K562 (cell line): ENCODE measurements around the gene IFI27L2. TPM values are rescaled to one million over a fixed set of nuclear protein-coding genes. Genes with fewer than 3 reads are reported as not detected.
A peak's percentile ranks its signal among the peaks of the same experiment; 100 is the strongest.

ENCODE experiments used
- ATF3 ChIP-seq, 2 experiments: fragments of 450-650 bp in 1 of 2; sonication (generic) in 1 of 2; formaldehyde crosslinking in 1 of 2; IDR thresholded peaks in 1 of 2; conservative IDR thresholded peaks in 1 of 2; 2 replicates each; pipeline versions ENCODE4 v1.6.1 to v1.8.1; 2016 to 2023; ENCODE audit warnings: mild to moderate bottlenecking in 2 of 2, moderate library complexity in 2 of 2, inconsistent platforms in 1 of 2, missing genetic modification reagents in 1 of 2
- CHD2 ChIP-seq: IDR thresholded peaks from 2 replicates; pipeline ENCODE4 v1.6.1; 2011; ENCODE audit warnings: low read depth, low read length
- DPF2 ChIP-seq: fragments of 450-650 bp; IDR thresholded peaks from 2 replicates; pipeline ENCODE4 v1.6.1; 2016
- JUND ChIP-seq, 2 experiments: IDR thresholded peaks; 2 replicates in 1 of 2; 3 replicates in 1 of 2; pipeline ENCODE4 v1.6.1; 2011; ENCODE audit warnings: borderline replicate concordance in 2 of 2, low read depth in 2 of 2, low read length in 2 of 2, improper control_type of control experiment in 1 of 2, missing biosample characterization in 1 of 2, missing genetic modification characterization in 1 of 2, missing genetic modification reagents in 1 of 2
- MCM5 ChIP-seq: fragments of 450-650 bp; IDR thresholded peaks from 2 replicates; pipeline ENCODE4 v1.6.1; 2016; ENCODE audit warnings: low read depth
- MEIS2 ChIP-seq: fragments of 450-650 bp; IDR thresholded peaks from 2 replicates; pipeline ENCODE4 v1.6.1; 2014; ENCODE audit warnings: mild to moderate bottlenecking; ENCODE audit not compliant: partially characterized antibody
- NR0B1 ChIP-seq: fragments of 450-650 bp; IDR thresholded peaks from one replicate; pipeline ENCODE4 v1.6.1; 2018; ENCODE audit warnings: mild to moderate bottlenecking, moderate library complexity; ENCODE audit not compliant: partially characterized antibody
- RBM25 ChIP-seq: fragments of 200-400 bp; formaldehyde crosslinking; IDR thresholded peaks from 2 replicates; pipeline ENCODE4 v1.6.1; 2018; ENCODE audit warnings: low read length, low read depth, moderate library complexity; ENCODE audit not compliant: severe bottlenecking
- SMAD3 ChIP-seq: fragments of 450-650 bp; formaldehyde crosslinking; conservative IDR thresholded peaks from 2 replicates; pipeline ENCODE4 v1.4.0; 2020; ENCODE audit warnings: mild to moderate bottlenecking
- TSHZ1 ChIP-seq: fragments of 250-450 bp; sonication (Bioruptor Pico); IDR thresholded peaks from 2 replicates; pipeline ENCODE4 v1.4.0; 2020; ENCODE audit warnings: mild to moderate bottlenecking, moderate library complexity
- USF1 ChIP-seq: sonication (generic); formaldehyde crosslinking; IDR thresholded peaks from 2 replicates; pipeline ENCODE4 v1.9.0; 2022; ENCODE audit warnings: mild to moderate bottlenecking, missing genetic modification reagents
- ZBTB12 ChIP-seq: fragments of 250-450 bp; sonication (Bioruptor Pico); IDR thresholded peaks from 2 replicates; pipeline ENCODE4 v1.4.0; 2020
- ZNF24 ChIP-seq: fragments of 450-650 bp; IDR thresholded peaks from 2 replicates; pipeline ENCODE4 v1.6.1; 2016
- ZNF512 ChIP-seq: IDR thresholded peaks from 2 replicates; pipeline ENCODE4 v1.6.1; 2016; ENCODE audit warnings: missing genetic modification characterization, missing compliant biosample characterization
- ZNF655 ChIP-seq: fragments of 250-450 bp; sonication (Bioruptor Pico); IDR thresholded peaks from 2 replicates; pipeline ENCODE4 v1.5.0; 2021
- polyA plus RNA-seq, 8 experiments: library from polyadenylated mRNA; depleted of rRNA in 4 of 8; stranded (reverse) in 5 of 8; unstranded in 3 of 8; fragments of >200 nt; fragmentation: Nextera tagmentation in 2 of 8; fragmentation: Illumina TruSeq in 1 of 8; extraction: Ambion mirVana in 2 of 8; extraction: Trizol in 1 of 8; gene quantifications; 2 replicates each; pipeline versions ENCODE4 v1.2.1 to v1.2.3, GENCODE V29; 2011 to 2014; ENCODE audit warnings: inconsistent platforms in 1 of 8, missing spikeins in 1 of 8
- total RNA-seq, 7 experiments: library from RNA; depleted of rRNA in 6 of 7; stranded (reverse); fragments of >200 nt in 6 of 7; fragmentation: Illumina TruSeq in 2 of 7; extraction: Trizol in 2 of 7; gene quantifications; 2 replicates each; pipeline versions ENCODE4 v1.2.1 to v1.2.3, GENCODE V29; 2011 to 2021; ENCODE audit warnings: low replicate concordance in 1 of 7

IFI27L2 gene
- total and polyA plus RNA-seq, 9 of the 15 experiments (the other 6 are each of a cell fraction or from before 2014, with no cell fraction given): 1.0 to 9.3 (median 4.1) TPM

- TF ChIP-seq ZNF512 (no peak), MCM5 (no peak), ZBTB12 (CRISPR knock-in tag) (no peak), USF1 (CRISPR knock-in tag) (no peak), NR0B1 (no peak), TSHZ1 (no peak), SMAD3 (CRISPR knock-in tag) (no peak), DPF2 (no peak), RBM25 (peak; percentile 34), JUND (IDR thresholded peaks at IDR 0.05; ENCODE audit: borderline replicate concordance, low read depth, low read length) (no peak), JUND (tag; IDR thresholded peaks at IDR 0.05; ENCODE audit: borderline replicate concordance, low read depth, low read length) (no peak), CHD2 (0 out of 2 replicates have a peak, but pooled peaks have one; percentile 23), ZNF24 (no peak), ZNF655 (CRISPR knock-in tag) (no peak), ATF3 (IDR thresholded peaks at IDR 0.05) (no peak), ATF3 (CRISPR knock-in tag; conservative IDR thresholded peaks at IDR 0.05) (no peak), MEIS2 (no peak)
Observed at GRCh38 chr14:94080621-94081385, 48.6 kb downstream of the IFI27L2 start, which contains the start of the genes DDX24 and IFI27L1 (continued).
